Posterior cingulate gyrus (tissue), 11 donors: ENCODE results near the gene BMP5.
"Not testable (repeated sequence)": the region's sequence is repeated elsewhere in the genome, so short reads cannot be mapped to it uniquely, and the experiment has no call there.

Experiments
- DNase-seq, 10 donors: peaks; one replicate each; pipeline versions ENCODE4 v3.0.0 to v3.0.0-alpha.2; 2020 to 2021; ENCODE audit warnings: mixed read lengths in 3 of 10
- intact Hi-C: fragments of 100-400 bp; cut with DNase I; formaldehyde crosslinking; loops from one replicate; pipeline ENCODE4 v1.15.1; 2023

The BMP5 gene

DNA sequence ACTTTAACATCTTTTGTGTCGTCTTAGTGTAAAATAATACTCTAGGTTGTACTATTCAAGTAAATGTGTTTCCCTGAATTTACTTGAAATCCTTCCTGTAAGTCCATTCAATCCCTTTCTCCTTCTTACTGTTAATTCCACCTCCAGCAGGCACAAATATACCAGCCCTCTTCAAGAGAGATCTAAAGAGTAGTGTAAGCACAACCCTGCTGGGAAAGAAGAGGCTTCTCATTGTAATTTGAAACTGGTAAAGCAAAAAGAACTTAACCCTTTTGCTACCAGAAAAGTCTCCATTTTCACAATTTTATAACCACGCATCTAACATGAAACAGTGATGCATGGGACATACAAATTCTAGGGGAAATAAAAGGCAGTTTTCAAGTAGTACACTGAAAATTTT lies at the start of gene BMP5:
Gene BMP5, minus strand, starts transcription at position 191 of the 400 bp plus-strand sequence. CDS start 725 bp downstream, outside the sequence.
- intact Hi-C loops, result no loop called here
- no peak for DNase-seq

DNA sequence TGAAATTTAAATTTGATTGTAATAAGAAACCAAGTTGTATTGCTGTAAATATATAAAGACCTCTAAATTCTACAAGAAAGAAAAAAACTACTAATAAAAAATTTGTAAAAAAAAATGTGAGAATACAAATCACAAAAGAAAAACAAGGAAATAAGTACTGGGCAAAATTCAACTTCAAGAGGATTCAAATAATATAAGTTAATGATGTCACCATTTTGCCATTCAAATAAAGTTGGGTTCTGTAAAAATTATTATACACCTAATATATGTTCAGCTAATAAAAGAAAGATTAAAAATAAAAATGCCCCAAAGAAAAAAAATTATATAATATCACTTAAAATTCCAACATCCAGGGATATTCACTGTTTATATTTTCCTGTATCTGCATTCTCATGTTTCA lies 47.0 kb upstream of the BMP5 start:
- no peak for DNase-seq
- intact Hi-C loops, result no loop called here

DNA sequence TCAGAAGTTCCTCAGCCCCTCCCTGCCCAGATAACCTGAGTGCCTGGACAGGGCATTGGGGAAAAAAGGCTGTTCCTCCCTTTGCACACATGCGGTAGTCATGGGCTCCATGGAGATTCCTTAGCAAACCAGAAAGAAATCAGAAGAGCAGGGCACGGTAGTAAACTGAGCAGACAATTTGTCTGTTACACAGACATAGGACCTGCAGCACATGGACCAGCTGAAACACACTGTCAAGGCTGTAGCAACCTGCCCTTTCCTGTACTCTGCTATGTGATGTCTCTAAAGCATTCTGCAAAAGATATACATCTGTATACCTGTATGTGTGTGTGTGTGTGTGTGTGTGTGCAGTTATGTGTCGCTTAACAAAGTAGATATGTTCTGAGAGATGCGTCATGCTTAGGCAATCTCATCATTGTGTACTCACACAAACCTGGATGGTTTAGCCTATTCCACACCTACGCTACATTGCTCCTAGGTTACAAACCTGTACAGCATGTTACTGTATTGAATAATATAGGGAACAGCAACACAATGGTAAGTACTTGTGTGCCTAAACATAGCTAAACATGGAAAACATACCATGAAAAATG lies 44.4 kb upstream of the BMP5 start:
- DNase-seq, result no peak
- intact Hi-C loops, result no loop called here

DNA sequence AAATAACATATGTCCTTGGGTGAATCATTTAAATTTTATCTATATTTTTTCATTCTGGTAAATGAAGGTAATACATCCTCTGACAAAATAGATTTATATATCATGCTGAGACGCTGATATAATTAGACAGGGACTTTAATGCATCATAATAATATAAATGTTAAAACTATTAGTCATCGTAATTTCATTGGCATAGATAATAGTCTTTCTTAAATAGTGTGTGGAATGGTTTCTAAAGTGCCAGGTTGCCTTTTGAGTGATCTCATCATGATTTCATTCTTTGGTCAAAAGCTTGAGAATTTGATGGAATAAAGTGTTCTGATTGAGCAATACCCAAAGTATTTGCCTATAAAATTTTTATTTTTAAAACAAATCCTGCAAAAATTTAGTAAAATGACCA lies 43.2 kb upstream of the BMP5 start:
- intact Hi-C loops, result no loop called here
- DNase-seq, result no peak

DNA sequence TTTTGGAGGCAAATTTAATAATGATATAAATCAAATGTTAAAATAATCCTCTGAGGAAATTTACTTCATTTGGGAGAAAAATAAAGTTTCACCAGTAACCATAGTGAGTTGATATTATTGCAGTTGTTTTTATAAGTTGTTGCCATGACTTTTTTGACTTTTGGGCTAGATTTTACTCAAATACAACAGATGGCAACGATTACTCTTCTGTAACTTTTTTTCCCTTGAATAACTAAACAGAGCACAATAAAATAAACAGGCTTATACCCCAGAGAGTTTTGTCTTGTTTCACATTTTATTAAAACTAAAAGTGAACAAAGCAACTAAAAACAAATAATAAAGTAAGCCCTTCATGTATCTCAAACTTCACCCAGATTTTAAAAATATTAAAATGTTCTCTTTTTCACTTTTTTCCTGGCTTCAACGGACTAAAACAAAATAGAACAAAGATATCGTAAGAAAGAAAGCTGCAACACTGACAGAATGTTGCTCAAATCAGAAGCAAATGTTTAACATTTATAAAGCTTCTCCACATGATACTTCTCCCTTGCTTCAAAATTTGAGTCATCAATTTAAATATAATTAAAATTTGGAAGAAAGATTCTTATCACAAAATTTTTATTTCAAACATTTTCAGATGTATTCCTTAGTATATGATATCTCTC lies 42.5 kb upstream of the BMP5 start:
- DNase-seq, result no peak
- intact Hi-C loops, result no loop called here

DNA sequence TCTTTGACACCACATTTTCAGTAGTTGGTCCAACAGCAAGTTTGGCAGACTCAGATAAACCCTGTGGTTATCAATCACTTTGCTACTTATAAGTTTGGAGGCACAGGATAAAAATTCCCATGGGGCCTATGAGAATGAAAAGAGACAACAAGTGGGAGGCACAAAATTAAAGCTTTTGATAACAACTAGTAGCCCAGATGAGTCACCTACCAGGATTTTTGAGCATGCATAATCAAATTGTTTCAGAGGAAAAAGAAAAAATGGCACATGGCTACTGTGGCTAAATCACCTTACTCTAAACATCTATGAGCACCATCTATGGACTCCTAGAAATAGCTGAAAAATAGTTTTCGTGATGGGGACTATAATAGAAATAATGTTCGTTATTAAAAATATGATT lies 40.8 kb upstream of the BMP5 start:
- intact Hi-C loops, result no loop called here
- no peak for DNase-seq

DNA sequence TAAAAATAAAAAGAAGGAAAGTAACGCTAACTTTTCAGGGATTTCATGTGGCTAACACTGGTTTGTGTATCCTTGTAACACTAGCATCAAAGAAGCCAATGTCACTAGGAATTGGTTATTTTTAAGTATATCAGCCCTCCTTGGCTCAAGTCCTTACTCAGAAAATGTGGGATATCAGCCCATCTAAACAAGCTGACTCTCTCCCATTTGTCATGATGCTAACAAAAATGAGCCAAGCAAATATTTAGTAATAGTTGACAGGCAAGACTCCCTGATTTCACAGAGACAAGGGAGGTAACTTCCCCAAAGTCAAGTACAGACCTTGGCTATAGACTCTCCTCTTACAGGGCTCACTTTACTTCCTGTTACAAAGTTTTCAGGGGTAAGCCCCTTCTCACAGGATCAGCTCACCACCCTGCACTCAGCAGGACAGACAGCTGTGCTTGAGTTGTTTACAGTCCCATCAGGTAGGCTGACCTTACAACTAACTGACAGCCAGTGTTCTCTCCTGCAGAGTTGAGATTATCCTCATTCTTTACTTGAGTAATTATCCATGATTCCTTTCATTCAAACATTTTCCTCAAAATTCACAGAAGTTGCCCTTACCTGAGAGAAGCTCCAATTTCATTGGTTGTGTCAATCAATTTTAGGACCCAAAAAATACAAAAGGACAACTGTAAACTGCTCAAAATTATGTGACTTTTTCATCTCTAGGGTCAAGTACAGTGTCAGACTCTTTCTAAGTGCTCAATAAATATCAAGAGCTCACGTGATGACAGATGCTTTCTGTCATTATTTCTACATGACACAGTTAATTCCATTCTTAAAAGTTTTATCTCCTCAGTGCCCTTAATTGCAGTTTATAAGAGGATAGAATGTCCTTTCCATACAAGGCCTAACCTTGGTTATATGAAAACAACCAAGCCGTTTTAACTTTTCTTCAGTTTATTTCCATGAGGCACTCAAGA lies 38.1 kb upstream of the BMP5 start:
- no peak for DNase-seq
- intact Hi-C loops, result no loop called here

DNA sequence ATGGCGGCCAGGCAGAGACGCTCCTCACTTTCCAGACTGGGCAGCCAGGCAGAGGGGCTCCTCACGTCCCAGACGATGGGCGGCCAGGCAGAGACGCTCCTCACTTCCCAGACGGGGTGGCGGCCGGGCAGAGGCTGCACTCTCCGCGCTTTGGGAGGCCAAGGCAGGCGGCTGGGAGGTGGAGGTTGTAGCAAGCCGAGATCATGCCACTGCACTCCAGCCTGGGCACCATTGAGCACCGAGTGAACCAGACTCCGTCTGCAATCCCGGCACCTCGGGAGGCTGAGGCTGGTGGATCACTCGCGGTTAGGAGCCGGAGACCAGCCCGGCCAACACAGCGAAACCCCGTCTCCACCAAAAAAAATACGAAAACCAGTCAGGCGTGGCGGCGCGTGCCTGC lies 35.1 kb upstream of the BMP5 start:
- intact Hi-C loops, result not testable (repeated sequence)
- DNase-seq, result peak in 1 of 10 donors; percentile 39

DNA sequence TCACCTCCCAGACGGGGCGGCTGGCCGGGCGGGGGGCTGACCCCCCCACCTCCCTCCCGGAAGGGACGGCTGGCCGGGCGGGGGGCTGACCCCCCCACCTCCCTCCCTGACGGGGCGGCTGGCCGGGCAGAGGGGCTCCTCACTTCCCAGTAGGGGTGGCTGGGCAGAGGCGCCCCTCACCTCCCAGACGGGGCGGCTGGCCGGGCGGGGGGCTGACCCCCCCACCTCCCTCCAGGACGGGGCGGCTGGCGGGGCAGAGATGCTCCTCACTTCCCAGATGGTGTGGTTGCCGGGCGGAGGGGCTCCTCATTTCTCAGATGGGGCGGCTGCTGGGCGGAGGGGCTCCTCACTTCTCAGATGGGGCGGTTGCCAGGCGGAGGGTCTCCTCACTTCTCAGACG lies 34.5 kb upstream of the BMP5 start:
- DNase-seq, intact Hi-C loops: not testable (repeated sequence)

DNA sequence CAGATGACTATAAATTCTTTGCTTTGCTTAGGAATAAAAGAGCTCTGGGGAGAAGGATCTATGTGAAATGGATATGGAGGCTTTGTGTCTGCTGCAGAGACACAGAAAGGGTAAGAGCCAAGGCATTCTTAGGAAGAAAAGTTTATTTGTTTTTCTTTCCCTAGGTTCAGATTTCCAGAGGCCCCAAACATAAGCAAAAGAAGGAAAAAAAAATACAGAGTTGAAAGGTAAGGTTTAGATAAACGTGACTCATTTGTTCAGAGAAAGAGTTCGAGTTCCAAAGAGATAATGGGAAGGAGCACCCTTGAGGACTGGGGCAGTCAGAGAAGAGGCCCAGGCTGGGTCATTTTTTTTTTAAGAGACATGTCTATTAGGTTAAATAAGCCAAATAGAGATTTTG lies 27.4 kb upstream of the BMP5 start:
- intact Hi-C loops, result no loop called here
- DNase-seq, result no peak

DNA sequence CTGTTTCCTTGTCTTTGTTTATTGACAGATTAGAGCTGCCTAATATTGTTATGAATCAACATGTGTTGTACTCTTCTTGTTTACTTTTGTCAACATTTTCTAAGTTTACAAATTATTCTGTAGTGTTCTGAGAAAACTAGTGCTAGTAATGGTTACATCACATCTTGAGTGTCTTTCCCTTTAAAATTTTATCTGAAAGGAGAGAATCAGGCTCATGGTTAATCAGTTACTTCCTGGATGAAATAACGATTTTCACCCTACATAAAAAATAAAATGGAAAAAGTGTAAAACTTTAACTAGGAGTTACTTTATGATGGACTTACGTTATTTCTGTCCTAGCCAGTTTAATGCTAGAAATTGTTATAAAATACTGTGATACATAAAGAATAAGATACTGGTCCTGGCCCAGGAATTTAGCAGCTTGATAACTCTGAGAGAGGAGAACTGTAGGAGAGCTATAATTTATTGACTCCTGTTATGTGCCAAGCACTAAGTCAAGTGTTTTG lies 26.4 kb upstream of the BMP5 start:
- DNase-seq, result no peak
- intact Hi-C loops, result no loop called here

DNA sequence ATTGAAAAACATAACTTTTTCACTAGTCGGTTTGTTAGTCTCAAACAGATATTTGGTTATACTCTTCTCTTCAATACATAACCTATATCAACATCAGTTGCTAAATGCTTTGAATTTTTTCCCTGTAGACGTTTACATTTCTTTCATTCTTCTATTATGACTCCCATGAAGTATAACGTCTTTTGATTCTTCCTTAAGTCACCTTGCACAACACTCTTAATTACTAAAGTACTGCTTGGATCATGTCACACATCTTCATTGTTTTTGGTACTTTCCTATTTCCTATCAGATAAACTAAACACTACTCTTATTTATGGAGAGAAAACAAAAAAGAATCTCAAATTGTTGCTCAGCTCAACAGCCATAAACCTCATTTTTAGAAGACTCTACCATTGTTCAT lies 23.0 kb upstream of the BMP5 start:
- intact Hi-C loops, result no loop called here
- DNase-seq, result no peak

DNA sequence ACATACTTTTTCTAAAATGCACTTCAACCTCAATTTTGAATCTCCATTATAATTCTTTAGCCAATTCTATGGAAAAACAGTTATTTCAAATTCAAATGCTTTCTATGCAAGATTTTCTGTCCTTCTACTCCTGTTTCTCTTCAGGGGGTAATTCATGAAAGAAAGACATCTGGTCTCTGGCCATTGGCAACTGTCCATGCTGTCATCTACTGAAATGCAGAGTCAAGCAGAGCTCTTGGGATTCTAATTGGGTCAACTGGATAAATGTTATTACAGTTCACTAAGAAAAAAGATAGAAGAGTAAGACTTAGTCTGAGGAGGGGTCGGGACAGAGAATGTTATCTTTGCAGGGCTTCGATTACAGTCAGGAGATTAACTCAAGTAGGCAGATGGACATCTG lies 22.0 kb upstream of the BMP5 start:
- no peak for DNase-seq
- intact Hi-C loops, result no loop called here

DNA sequence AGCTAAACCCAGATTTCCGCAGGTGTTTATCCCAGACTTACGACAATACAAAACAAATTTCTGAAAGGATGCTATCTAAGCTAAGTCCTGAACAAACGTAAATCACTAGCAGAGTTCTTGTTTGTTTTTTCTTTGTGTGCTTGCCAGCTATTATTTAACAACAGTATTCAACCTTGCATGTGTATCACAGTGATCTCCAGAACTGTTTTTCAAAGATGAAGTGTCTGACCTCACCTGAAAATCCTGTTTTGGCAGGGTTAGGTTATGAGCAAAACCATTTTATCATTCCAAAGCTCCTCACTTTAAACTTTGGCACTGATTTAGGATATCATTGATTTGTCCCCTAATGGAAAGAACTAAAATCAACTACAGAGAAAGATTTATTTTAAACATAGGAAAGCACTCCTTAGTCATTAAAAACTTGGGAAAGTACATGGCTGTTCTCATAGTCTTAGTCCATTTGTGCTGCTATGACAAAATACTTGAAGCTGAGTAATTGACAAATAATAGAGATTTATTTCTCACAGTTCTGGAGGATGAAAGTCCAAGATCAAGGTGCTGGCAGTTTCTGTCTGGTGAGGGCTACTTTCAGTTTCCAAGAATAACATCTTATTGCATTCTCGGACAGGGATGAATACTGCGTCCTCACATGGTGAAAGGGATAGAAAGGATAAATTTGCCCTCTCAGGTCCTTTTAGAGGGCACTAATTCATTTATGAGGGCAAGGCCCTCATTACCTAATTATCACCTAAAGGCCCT lies 20.8 kb upstream of the BMP5 start:
- intact Hi-C loops, result no loop called here
- DNase-seq, result no peak

DNA sequence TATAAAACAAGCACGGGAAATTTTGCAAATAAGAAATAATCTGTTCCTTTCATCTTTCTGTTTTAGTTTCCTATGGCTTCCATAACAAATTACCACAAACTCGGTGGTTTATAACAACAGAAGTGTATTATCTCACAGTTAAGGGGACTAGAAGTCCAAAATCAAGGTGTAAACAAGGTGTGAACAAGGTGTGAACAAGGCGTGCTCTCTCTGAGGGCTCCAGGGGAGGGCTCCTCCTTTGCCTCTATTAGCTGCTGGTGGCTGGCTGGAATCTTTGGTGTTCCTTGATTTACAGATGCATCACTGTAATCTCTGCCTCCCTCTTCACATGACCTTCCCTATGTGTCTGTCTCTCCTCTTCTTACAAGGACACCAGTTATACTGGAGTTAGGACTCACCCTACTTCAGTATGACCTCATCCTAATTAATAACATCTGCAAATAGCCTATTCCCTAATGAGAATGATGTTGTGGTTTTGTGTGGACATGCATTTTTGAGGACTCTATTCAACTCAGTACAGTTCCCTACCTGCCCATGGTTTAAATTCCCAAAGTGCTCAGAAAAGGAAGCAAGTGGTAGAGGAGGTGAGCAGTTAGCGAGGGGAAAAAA lies 17.5 kb upstream of the BMP5 start:
- intact Hi-C loops, result no loop called here

DNA sequence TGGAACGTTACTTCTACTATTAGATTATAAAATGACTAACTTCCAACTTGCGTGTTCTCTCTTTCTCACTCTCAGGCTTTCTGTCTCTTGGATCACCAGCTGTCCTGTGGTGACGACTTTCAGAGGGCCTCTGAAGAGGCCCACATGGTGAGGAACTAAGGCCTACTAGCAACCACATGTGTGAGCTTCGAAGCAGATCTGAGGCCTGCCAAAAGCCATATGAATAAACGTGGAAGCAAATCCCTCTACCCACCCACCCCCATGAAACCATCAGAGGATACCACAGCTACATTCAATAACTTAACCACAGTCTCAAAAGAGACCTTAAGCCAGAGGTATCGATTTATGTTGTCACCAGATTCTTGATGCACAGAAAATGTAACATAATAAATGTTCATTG lies 13.5 kb upstream of the BMP5 start:
- no peak for DNase-seq
- intact Hi-C loops, result no loop called here

More for the DNA sequence above, 17.5 kb upstream of the BMP5 start:
- no peak for DNase-seq

DNA sequence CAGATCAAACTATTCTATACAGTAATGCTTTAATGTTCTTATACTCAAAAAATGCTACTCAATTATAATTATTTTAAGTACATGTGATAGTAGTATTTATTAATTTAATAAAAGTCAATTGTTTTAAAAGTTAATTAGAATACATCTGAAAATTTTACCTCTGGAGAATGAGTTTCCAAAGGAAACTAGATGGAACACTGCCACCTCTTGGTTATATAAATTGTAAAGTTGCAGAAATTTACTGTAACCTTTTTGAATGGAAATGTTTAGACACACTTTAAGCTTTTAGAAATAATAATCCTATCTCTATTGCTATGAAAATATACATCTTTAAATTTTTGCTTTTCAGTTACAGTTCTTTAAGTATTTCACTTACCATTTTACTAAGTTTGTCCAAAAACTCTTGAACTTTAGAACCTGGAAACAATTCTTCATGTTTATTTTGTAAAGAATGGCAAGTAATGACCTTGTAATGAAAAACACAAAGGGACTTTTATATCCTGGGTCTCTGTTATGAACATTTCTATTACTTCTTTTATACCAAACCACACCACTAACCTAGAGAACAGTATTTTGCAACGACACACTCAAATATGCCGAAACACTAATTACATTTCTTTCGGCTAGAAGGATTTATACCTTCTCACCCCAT lies 10.9 kb upstream of the BMP5 start:
- intact Hi-C loops, result loop anchor here (2.0 kb wide), 1 partner anchor 442 kb away; no protein-coding TSS in a partner anchor
- no peak for DNase-seq

DNA sequence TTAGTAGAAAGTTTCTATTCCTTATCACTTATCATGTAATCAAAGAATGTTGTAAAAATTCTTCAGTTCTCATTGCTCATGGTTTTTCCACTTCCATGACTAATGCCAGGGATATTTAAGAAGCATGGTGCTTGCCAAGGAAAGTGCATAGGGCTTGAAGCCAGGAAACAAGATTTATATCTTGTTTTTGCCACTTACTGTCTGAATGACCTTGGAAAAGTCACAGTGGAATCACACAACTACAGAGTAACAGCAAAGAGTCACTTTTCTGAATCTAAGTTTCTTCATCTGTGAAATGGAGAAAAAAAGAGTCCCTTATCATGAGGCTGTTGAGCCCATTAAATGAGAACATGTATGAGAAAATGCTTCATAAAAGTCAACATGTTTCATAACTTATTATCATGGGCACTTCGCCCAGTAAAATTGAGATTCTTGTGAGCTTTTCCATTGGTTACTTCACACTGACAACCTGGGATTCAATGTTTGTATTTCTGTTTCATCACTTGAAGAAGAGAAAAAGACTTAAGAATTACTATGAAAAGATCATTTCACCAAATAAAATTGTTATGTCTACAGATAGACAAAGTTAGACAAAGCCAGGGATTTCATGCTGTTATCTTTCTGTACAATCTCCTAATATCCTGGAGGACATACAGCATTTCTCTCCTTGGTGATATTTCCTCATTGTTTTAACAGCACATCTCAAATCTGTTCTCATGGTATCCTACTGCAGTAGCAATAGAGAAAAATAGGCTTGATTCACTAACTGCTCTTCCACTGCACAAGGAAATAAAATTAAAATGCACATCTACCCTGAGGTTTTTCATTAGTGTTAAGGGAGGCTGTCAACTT lies 7.6 kb upstream of the BMP5 start:
- intact Hi-C loops, result no loop called here
- no peak for DNase-seq

DNA sequence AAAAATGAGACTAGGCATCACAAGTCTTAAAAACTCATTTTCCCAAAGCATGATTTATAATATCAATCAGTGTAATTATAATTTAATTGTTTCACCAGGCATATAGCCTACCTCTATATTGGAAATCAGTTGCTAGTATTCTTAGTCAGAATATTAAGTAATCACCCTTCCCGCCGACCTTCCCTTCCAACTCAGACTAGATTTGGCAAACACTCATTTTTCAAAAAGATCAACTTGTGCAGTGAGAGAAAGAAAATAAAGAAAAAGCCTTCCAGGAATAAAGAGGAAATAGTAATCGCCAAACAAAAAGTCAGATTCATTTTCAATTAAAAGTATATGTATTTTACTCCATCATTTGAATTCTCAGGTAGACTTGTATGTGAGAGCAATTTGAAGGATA lies 1.9 kb upstream of the BMP5 start:
- intact Hi-C loops, result no loop called here
- DNase-seq, result no peak
